HG02938 (cell line): ENCODE results near the gene PMVK.
"Not testable (repeated sequence)": the region's sequence is repeated elsewhere in the genome, so short reads cannot be mapped to it uniquely, and the experiment has no call there.

Experiments used
- ATAC-seq: cut with Tn5 transposase; IDR thresholded peaks from one replicate; pipeline ENCODE4 v1.9.1; 2021; ENCODE audit warnings: mild to moderate bottlenecking, moderate library complexity; ENCODE audit not compliant: unreplicated experiment

Gene PMVK

DNA sequence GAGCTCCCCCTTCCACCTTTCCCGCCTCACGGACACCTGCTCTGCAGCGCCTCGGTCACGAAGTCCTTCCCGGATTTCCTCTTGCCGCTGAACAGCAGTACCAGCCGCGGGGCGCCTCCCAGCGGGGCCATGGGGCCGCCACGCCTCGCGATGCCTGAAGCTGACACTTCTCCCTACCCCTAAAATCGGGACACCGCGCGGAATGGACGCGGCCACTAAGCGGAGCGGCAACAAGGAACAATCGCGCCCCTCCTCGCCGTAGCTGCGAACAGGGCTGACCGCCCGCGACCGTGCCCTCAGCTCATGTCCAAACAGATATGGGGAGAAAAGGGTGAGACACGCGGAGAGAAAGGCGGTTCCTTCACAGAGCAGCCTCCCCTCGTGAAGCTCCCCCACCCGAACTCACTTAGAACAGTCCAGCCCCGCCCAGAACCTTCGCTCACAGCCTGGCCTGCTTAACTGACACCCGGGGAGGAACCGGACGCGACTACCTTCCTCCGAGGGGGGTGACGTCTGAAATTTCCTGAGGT lies at the start of gene PMVK:
Gene PMVK, minus strand, starts transcription at position 165 of the 530 bp plus-strand sequence. Its CDS starts 34 bp downstream, at position 131.
- peak; percentile 64 for ATAC-seq

GRCh38 chr1:154983776-154984466 lies 47.4 kb upstream of the PMVK start:
- no peak for ATAC-seq

DNA sequence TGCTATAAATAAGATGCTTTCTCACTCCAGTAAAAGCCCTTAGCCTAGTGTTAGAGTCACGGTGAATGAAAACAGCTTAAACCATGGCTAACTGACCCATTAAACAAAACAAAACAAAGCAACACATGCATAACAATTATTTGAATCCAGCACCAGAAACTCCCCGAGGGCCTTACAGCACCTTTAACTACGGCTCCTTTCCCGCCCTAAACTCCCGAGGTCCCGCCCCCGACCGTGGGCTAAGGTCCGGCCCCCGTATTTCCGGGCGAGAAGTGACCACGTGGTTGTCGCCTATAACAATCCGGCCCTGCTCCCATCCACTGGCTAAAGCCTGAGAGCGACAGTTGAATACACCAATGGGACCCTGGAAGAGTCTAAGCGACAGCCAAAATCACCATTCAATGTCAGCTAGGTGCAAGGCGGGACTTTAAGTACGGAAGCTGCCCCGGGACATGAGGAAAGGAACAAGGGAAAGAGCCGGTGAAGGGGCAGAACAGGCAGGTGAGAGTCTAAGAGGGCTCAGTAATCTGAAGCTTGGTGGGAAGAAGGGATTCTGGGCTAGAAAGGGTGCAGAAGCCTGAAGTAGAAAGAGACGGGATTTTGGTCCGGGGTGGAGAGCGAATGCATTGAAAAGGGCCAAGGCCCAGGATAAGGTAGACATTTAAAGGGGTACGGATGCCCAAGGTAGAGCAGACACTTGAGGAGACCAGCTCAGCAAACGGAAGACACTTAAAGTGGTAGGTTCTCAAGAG lies 46.6 kb upstream of the PMVK start, which contains the start of gene FLAD1:
Gene FLAD1, plus strand, starts transcription at position 448 of the 752 bp plus-strand sequence. CDS start 351 bp downstream, outside the sequence.
- ATAC-seq, result peak; percentile 96

- no peak for ATAC-seq
Measured at GRCh38 chr1:154982341-154982740, 45.8 kb upstream of the PMVK start.

GRCh38 chr1:154978360-154978759 lies 41.8 kb upstream of the PMVK start:
- no peak for ATAC-seq

- ATAC-seq, result not testable (repeated sequence)
Measured at GRCh38 chr1:154977762-154978161, 41.2 kb upstream of the PMVK start.

DNA sequence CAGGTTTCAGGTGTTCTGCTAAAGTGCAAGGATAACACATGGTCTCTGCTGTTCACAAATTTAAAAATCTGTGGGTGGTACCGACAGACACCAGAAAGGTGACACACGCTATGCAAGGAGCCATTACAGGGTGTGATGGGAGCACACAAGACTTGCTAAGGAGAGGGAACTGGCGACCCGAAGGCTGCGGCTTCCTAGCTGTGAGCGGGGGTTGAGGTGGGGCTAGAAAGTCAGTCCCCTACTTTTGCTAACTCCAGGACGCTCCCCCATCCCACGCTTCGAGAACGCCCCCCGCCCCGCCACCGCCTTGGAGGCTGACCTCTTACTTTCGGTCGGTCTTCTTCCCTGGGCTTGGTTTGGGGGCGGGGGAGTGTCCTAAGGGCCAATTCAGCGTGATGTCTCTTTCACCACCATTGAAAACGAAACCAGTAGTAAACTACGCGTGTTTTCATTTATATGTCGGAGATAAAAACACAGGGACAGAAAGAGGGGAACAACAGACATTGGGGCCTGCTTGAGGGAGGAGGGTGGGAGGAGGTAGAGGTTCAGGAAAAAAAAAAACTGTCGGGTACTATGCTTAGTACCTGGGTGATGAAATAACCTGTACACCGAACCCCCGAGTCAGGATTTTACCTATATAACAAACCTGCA lies 39.0 kb upstream of the PMVK start:
- no peak for ATAC-seq

DNA sequence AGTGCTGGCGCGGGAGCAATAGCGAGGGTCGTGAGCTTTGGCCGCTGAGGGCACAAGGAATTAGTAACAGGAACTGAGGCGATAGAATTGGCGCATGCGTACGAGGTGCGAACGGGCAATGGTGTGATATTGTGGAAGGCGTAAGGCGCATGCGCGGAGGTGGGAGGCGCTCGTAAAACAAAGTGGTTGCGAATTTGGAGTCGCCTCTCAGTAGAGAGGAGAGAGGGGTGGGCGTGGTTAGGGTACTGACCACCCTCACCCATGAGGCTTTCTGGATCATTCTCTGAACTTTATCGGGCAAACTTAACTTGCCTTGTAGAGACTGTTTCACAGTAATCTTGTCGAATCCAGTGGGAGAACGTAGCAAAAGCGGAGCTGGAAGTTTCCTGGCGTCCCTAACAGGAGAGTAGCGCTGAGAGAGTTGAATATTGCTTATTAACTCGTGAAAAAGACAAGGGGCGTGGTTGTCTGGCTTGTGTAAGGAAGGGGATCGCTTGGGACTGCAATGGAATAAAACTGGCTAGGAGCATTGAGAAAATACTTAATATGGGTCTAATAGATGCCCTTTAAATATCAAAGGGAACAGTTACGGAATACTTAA lies 38.4 kb upstream of the PMVK start:
- peak; percentile 47 for ATAC-seq

- ATAC-seq, result peak; percentile 78
Measured at GRCh38 chr1:154974102-154974807, 37.7 kb upstream of the PMVK start, which contains the start of gene CKS1B. Gene CKS1B, plus strand, starts transcription at chr1:154974681. Its CDS starts 65 bp downstream, at chr1:154974746.

GRCh38 chr1:154973344-154974101 lies 37.0 kb upstream of the PMVK start:
- ATAC-seq, result peak; percentile 5

DNA sequence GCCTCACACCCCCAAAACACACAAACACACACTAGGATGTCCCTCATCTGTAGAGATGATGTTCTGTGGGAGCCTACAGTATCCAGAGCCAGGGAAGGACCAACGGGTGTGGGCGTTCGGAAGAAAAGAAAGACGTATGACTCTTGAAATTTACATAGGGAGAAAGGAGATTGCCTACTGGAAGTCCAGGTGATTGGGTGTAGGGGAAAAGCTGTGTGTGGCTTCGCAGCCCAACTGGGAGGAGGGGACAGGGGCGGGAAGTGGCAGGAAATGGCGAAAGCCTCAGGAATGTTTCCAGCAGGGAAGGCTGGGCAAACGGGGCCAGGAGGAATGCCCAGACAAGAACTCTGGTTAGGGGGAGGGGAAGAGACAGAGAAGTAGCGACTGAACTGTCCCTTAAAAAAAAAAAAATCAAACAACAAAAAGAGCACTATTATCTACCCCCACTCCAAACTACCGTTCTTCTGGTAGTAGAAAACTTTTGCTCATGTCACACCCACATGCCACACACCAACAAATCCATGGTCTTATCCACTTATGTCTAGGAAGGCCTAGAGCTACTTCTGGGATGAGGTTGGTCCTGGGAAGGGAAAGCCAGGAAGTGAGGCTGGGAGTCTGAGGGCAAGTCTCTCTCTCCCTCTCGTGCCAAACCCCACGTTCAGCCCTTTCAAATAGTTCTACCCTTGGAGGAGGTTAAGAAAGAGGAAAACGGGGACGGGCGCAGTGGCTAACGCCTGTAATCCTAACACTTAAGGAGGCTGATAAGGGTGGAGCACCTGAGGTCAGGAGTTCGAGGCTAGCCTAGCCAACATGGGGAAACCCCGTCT lies 36.2 kb upstream of the PMVK start:
- no peak for ATAC-seq

DNA sequence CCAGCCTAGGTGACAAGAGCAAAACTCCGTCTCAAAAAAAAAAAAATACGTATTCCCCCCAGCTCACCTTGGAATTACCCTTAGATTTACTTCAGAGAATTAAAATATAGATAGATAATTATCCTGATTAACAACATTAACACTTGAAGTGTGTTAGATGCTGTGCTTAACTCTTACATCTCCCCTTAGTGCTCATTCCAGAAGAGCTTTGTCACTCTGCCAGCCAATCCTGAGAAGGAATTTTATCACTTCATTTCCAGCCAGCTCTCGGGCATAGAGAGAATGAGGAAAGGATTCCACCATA lies 35.6 kb upstream of the PMVK start:
- no peak for ATAC-seq

- no peak for ATAC-seq
Measured at GRCh38 chr1:154971341-154971998, 35.0 kb upstream of the PMVK start.

GRCh38 chr1:154970631-154971340 lies 34.3 kb upstream of the PMVK start, which contains the start of gene SHC1:
Gene SHC1, minus strand, starts transcription at chr1:154970747. Its CDS starts 221 bp downstream, at chr1:154970526.
- ATAC-seq, result no peak

DNA sequence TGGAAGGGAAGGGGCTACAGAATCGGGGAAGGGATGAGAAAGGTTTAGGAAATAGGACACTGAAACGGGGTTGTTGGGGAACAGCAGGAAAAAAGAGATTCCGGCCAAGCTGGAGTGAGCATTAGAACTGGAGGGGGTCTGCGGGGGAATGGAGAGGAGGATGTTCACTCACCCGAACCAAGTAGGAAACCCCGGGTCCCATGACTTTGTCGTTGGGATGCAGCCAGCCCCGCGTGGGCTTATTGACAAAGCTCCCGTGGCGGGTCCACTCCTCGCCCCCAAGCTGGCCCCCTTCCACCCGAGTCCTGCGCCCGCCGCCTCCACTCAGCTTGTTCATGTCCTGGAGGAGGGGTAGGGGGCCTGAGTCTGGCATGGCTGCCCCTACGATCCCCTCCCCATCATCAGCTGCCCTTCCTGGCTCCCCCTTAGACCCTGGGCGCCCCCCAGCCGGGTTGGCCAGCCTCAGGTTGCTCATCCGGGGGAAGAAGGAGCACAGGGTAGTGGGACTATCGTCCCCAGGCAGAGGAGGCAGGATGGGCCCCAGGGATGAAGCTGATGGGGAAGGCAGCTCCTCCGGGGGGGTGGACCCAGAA lies 33.4 kb upstream of the PMVK start:
- no peak for ATAC-seq

DNA sequence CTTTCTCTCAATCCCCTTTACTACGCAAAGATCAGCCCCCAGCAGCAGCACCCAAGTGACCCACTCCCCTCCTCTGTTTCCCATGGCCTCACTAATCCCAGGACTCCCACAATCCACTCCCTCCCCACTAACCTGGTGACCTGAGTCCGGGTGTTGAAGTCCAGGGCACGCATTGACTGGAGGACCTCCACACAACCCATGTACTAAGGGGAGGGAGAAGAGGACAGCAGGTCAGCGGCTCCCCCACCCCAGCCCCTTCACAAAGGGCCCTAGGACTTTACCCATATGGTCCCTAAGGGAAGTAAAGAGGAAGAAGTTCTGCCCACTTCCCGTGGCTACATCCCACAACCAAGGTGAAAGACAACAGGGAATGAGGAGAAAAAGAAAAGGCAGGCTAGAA lies 32.7 kb upstream of the PMVK start:
- ATAC-seq, result no peak

DNA sequence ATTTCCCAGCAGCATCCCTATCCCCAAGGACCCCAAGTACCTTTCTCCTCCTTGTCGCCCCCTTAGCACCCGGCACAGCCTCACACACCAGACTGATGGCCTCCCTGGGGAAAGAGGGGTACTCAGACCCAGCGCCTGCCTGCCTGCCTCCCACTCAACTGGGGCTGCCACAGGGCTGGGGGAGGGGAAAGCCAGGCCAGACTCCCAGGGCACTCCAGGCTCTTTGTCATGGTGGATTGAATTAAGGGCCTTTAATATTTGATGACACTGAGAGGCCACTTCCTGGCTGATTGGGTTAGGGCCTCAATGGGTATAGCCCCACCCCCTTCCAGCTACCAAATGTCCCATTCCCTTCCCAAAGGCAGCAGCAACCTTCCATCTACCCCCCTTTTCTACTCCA lies 32.2 kb upstream of the PMVK start:
- ATAC-seq, result no peak
